Parathyroid adenoma (tissue), 2 donors: Measurements from ENCODE around the gene RNPEP.

Source experiments
- H2AFZ ChIP-seq: fragments of 300-600 bp; sonication (generic); one replicate; pipeline ENCODE4 v1.7.0; 2017; ENCODE audit warnings: antibody characterized with exemption, mild to moderate bottlenecking
- H3K27ac ChIP-seq: fragments of 300-600 bp; sonication (generic); one replicate; pipeline ENCODE4 v1.7.0; 2017
- H3K27me3 ChIP-seq: fragments of 300-600 bp; sonication (generic); one replicate; pipeline ENCODE4 v1.7.0; 2017; ENCODE audit warnings: low read length; ENCODE audit not compliant: control insufficient read depth, insufficient read depth
- H3K36me3 ChIP-seq: fragments of 300-600 bp; sonication (generic); one replicate; pipeline ENCODE4 v1.7.0; 2017; ENCODE audit warnings: low read length; ENCODE audit not compliant: control insufficient read depth, insufficient read depth
- H3K4me1 ChIP-seq: fragments of 300-600 bp; sonication (generic); one replicate; pipeline ENCODE4 v1.7.0; 2017; ENCODE audit warnings: control low read depth
- H3K4me2 ChIP-seq: fragments of 300-600 bp; sonication (generic); one replicate; pipeline ENCODE4 v1.7.0; 2017; ENCODE audit warnings: low read length
- H3K4me3 ChIP-seq: fragments of 300-600 bp; sonication (generic); one replicate; pipeline ENCODE4 v1.7.0; 2017; ENCODE audit warnings: low read depth, low read length
- H3K79me2 ChIP-seq: fragments of 300-600 bp; sonication (generic); one replicate; pipeline ENCODE4 v1.7.0; 2017; ENCODE audit warnings: control low read depth
- H3K9ac ChIP-seq: fragments of 300-600 bp; sonication (generic); one replicate; pipeline ENCODE4 v1.7.0; 2017; ENCODE audit warnings: mild to moderate bottlenecking
- H3K9me3 ChIP-seq: fragments of 300-600 bp; sonication (generic); one replicate; pipeline ENCODE4 v1.7.0; 2017; ENCODE audit warnings: low read length; ENCODE audit not compliant: control insufficient read depth
- CTCF ChIP-seq: fragments of 300-600 bp; sonication (generic); IDR thresholded peaks from one replicate; pipeline ENCODE4 v1.7.0; 2017; ENCODE audit warnings: antibody characterized with exemption, mild to moderate bottlenecking
- donor health status: primary hyperparathyroidism.

RNPEP gene

GRCh38 chr1:202014915-202015661 is 32.6 kb downstream of the RNPEP start:
- peak overlapping the region; percentile 90 for H3K27ac ChIP-seq

DNA sequence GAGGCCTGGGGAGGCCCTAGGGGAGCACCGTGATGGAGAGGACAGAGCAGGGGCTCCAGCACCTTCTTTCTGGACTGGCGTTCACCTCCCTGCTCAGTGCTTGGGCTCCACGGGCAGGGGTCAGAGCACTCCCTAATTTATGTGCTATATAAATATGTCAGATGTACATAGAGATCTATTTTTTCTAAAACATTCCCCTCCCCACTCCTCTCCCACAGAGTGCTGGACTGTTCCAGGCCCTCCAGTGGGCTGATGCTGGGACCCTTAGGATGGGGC is 33.2 kb downstream of the RNPEP start:
- H3K9ac ChIP-seq = no peak overlapping the region
- peaks cover 34% of the 10 kb centered on the region for H3K4me1 ChIP-seq
- H3K79me2 ChIP-seq = peaks cover 2% of the 10 kb centered on the region
- H3K36me3 ChIP-seq = no peaks in the 10 kb centered on the region
- no peaks in the 10 kb centered on the region for H3K9me3 ChIP-seq
- H3K27me3 ChIP-seq = no peaks in the 10 kb centered on the region
- H3K4me2 ChIP-seq = peak overlapping the region; percentile 43
- no peak for TF ChIP-seq CTCF
- no peak overlapping the region for H2AFZ ChIP-seq
- H3K4me3 ChIP-seq = no peak overlapping the region
- H3K27ac ChIP-seq = peak overlapping the region; percentile 90

More at GRCh38 chr1:202014915-202015661, 32.6 kb downstream of the RNPEP start:
- H3K4me3 ChIP-seq = no peak overlapping the region
- peaks cover 2% of the 10 kb centered on the region for H3K79me2 ChIP-seq
- H3K36me3 ChIP-seq = no peaks in the 10 kb centered on the region
- H3K9ac ChIP-seq = no peak overlapping the region
- H3K4me2 ChIP-seq = peak overlapping the region; percentile 43
- peaks cover 36% of the 10 kb centered on the region for H3K4me1 ChIP-seq
- no peak overlapping the region for H2AFZ ChIP-seq
- no peak for TF ChIP-seq CTCF
- H3K9me3 ChIP-seq = no peaks in the 10 kb centered on the region
- H3K27me3 ChIP-seq = no peaks in the 10 kb centered on the region

DNA sequence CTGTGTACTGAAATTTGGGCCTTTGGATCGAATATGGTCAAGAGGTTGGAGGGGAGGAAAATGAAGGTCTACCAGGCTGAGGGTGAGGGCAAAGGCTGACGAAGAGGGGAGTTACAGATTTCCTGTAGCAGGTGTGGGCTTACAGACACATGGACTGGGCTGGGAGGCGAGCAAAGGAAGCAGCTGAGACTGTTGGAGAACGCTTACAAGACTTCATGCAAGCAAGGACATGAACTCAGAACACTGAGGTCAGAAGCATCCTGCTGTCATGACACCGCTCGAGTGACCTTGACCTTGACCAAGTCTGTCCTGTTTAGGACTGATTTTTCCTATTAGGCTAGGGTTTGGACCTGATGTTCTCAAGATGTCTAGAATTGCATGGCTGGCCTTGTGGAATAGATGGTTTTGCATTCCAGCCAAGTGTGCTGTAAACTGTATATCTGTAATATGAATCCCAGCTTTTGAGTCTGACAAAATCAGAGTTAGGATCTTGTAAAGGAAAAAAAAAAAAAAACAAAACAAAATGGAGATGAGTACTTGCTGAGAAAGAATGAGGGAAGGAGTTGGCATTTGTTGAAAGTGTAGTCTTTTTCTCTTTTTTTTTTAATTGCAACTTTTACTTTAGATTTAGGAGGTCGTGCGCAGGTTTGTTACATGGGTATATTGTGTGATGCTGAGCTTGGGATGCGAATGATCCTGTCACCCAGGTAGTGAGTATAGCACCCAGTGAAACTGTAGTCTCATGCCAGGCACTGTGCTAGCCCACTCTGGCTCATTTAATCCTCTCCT is 33.8 kb downstream of the RNPEP start:
- H2AFZ ChIP-seq = no peak overlapping the region
- peaks cover 34% of the 10 kb centered on the region for H3K4me1 ChIP-seq
- no peaks in the 10 kb centered on the region for H3K36me3 ChIP-seq
- H3K9me3 ChIP-seq = no peaks in the 10 kb centered on the region
- no peaks in the 10 kb centered on the region for H3K27me3 ChIP-seq
- H3K4me2 ChIP-seq = peak overlapping the region; percentile 43
- peak overlapping the region; percentile 90 for H3K27ac ChIP-seq
- H3K79me2 ChIP-seq = peaks cover 2% of the 10 kb centered on the region
- H3K9ac ChIP-seq = no peak overlapping the region
- TF ChIP-seq CTCF = no peak
- H3K4me3 ChIP-seq = peak overlapping the region; percentile 32

DNA sequence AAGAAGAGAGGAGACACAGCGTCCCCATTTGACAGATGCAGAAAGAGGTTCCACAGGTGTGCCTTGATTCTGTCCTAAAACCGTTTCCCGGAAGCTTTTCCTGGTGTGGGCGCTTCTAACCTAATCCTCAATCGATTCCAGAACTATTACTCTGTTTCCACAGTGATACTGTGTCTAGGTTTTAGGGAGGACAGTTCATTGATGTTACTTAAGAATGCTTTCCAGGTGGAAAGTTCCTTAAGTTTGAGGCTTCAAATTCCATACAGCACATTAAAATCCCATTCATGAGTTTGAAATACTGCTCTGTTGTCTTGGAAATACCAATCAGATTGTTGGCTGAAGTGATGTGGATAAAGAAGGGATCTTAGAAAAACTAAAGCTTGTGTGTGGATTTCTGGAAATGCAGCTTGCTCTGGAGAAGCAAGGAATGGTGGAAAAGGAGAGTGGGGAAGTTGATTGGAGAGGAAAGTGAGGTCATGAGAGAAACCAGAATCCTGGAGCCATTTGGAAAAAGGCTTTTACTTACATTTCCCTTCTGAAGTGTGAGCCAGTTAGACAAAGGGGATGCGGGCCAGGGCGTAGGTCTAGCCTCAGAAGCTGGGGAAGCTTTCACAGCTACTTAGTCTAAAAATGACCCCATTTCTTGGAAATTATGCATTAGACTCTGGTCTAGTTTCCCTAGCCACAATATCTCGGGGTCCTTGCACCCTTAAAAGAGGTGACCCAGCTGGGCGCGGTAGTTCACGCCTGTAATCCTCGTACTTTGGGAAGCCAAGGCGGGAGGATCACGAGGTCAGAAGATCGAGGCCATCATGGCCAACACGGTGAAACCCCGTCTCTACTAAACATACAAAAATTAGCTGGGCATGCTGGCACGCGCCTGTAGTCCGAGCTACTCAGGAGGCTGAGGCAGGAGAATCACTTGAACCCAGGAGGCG is 34.6 kb downstream of the RNPEP start:
- H2AFZ ChIP-seq = no peak overlapping the region
- no peak for TF ChIP-seq CTCF
- H3K9ac ChIP-seq = no peak overlapping the region

More for the DNA sequence above, 34.6 kb downstream of the RNPEP start:
- Histone ChIP-seq H3K27me3 (no peaks in the 10 kb centered on the region), H3K4me2 (peak overlapping the region; percentile 40), H3K27ac (peak overlapping the region; percentile 90), H3K79me2 (no peaks in the 10 kb centered on the region), H3K4me3 (peak overlapping the region; percentile 32), H3K9me3 (no peaks in the 10 kb centered on the region), H3K36me3 (no peaks in the 10 kb centered on the region), H3K4me1 (peaks cover 34% of the 10 kb centered on the region)
